Nephron progenitor cell (in vitro differentiated cells): ENCODE measurements around the gene NSL1.

ENCODE experiments used
- DNase-seq: peaks from one replicate; pipeline ENCODE4 v3.0.0; 2021
- H3K27ac Mint-ChIP-seq: 2 replicates; pipeline ENCODE4 v1.8.0; 2021; ENCODE audit warnings: mild to moderate bottlenecking, moderate library complexity, mixed read lengths
- H3K27me3 Mint-ChIP-seq: 2 replicates; pipeline ENCODE4 v1.8.0; 2021; ENCODE audit warnings: mild to moderate bottlenecking, low read depth, mixed read lengths; ENCODE audit not compliant: poor library complexity
- H3K36me3 Mint-ChIP-seq: 2 replicates; pipeline ENCODE4 v1.8.0; 2021; ENCODE audit warnings: low read depth, mixed read lengths
- H3K4me1 Mint-ChIP-seq: 2 replicates; pipeline ENCODE4 v1.8.0; 2021; ENCODE audit warnings: mixed read lengths
- H3K4me3 Mint-ChIP-seq: 2 replicates; pipeline ENCODE4 v1.8.0; 2021; ENCODE audit warnings: mild to moderate bottlenecking, moderate library complexity, mixed read lengths
- H3K9me3 Mint-ChIP-seq: 2 replicates; pipeline ENCODE4 v1.8.0; 2021; ENCODE audit warnings: mild to moderate bottlenecking, moderate library complexity, mixed read lengths
- CTCF ChIP-seq: fragments of 200-600 bp; sonication (generic); IDR thresholded peaks from 2 replicates; pipeline ENCODE4 v1.5.0; 2021; ENCODE audit warnings: antibody characterized with exemption

NSL1 gene

GRCh38 chr1:212792396-212792908 lies 875 bp upstream of the NSL1 start:
- Mint-ChIP-seq H3K4me1 (peaks cover 33% of the 10 kb centered on the region), H3K4me3 (peak overlapping the region; percentile 94), H3K27ac (peak overlapping the region; percentile 97), H3K9me3 (no peaks in the 10 kb centered on the region), H3K36me3 (peaks cover 20% of the 10 kb centered on the region), H3K27me3 (peaks cover 4% of the 10 kb centered on the region)
- no peak for TF ChIP-seq CTCF
- no peak for DNase-seq

- Mint-ChIP-seq H3K27ac (peak overlapping the region; percentile 97), H3K36me3 (peaks cover 32% of the 10 kb centered on the region), H3K27me3 (peaks cover 4% of the 10 kb centered on the region), H3K9me3 (no peaks in the 10 kb centered on the region), H3K4me1 (peaks cover 33% of the 10 kb centered on the region), H3K4me3 (peak overlapping the region; percentile 94)
- DNase-seq = no peak
- TF ChIP-seq CTCF = no peak
Observed at GRCh38 chr1:212791261-212791675, 309 bp downstream of the NSL1 start.

DNA sequence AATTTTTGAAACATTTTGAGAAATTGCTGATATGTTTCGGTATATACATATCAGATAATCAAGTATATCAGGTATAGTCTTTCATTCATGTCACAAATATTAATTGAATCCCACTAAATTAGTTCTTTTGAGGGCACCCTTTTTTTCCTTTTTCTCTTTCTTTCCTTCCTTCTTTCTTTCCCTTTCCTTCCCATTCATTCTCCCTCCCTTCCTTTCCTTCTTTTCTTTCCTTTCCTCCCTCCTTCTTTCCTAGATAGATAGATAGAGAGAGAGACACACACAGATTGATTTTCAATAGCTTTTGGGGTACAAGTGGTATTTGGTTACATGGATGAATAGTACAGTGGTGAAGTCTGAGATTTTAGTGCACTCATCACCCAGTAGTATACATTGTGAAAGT lies 5.7 kb downstream of the NSL1 start:
- Mint-ChIP-seq H3K9me3 (peaks cover 2% of the 10 kb centered on the region), H3K4me3 (no peak overlapping the region), H3K27me3 (no peaks in the 10 kb centered on the region), H3K27ac (peak overlapping the region; percentile 41), H3K36me3 (peaks cover 63% of the 10 kb centered on the region), H3K4me1 (peaks cover 16% of the 10 kb centered on the region)
- no peak for DNase-seq
- no peak for TF ChIP-seq CTCF

GRCh38 chr1:212783976-212784375 lies 7.6 kb downstream of the NSL1 start:
- no peaks in the 10 kb centered on the region for H3K27me3 Mint-ChIP-seq

DNA sequence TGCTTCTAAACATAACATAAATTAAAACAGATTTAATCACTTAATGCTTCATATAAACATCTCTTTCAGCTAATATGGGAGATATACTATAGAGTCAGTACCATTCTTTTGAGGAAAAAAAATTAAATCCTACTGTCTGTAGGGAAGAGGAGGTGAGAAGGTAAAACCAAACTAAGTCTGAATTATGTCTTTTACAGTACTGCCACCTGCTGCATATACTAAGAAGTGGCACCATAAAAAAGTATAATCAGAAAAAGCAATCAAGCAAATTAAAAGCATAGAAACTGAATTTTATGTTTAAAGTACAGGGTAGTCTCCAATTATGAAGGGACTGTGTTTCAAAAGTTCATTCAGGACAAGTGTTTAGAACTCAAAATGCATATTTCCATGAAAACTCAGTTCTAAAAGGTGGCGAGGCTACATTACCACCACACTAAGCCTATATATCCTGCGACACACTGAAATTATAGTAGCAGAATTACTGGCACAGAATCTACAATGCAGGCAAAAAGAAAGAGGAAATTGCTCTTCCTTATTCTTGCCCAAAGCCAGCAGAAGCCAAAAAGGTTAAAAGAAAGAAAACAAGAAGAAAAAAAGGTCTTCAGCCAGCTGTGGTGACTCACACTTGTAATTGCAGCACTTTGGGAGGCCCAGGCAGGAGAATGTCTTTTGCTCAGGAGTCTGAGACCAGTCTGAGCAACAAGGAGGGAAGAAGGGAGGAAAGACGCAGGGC lies 9.0 kb downstream of the NSL1 start:
- no peaks in the 10 kb centered on the region for H3K27me3 Mint-ChIP-seq
- TF ChIP-seq CTCF = peak; percentile 33
- no peaks in the 10 kb centered on the region for H3K4me1 Mint-ChIP-seq
- no peak overlapping the region for H3K27ac Mint-ChIP-seq
- H3K36me3 Mint-ChIP-seq = peaks cover 76% of the 10 kb centered on the region
- H3K4me3 Mint-ChIP-seq = no peak overlapping the region
- no peak for DNase-seq
- H3K9me3 Mint-ChIP-seq = peaks cover 18% of the 10 kb centered on the region

More at GRCh38 chr1:212783976-212784375, 7.6 kb downstream of the NSL1 start:
- H3K4me3 Mint-ChIP-seq = no peak overlapping the region
- peaks cover 71% of the 10 kb centered on the region for H3K36me3 Mint-ChIP-seq
- no peak overlapping the region for H3K27ac Mint-ChIP-seq
- peaks cover 7% of the 10 kb centered on the region for H3K9me3 Mint-ChIP-seq
- no peak for DNase-seq
- H3K4me1 Mint-ChIP-seq = peaks cover 6% of the 10 kb centered on the region
- TF ChIP-seq CTCF = no peak

DNA sequence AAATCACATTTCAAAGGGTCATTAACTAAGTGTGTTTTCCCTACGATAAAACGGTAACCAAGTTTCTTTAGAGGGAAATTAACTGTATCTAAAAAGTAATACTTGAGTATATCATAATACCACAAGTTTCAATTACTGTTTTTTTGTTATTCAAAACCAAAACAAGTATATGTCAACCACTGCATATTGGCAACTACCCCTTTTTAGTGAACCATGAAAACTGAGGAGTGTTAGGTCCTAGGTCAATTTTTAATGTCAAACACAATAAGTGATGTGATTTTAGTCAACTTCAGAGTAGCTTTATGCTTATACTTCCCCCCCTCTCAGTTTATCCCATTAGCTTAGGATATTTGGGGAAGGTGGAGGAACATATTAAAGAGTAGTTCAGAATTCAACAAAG lies 10.4 kb downstream of the NSL1 start:
- H3K4me1 Mint-ChIP-seq = no peaks in the 10 kb centered on the region
- no peak overlapping the region for H3K27ac Mint-ChIP-seq
- H3K9me3 Mint-ChIP-seq = peaks cover 24% of the 10 kb centered on the region
- peaks cover 78% of the 10 kb centered on the region for H3K36me3 Mint-ChIP-seq
- no peak for TF ChIP-seq CTCF
- no peak for DNase-seq
- peaks cover 4% of the 10 kb centered on the region for H3K27me3 Mint-ChIP-seq
- no peak overlapping the region for H3K4me3 Mint-ChIP-seq
